Neural crest cell (in vitro differentiated cells): ENCODE data around the gene TCF4. TPM values are rescaled to one million over a fixed set of nuclear protein-coding genes. Genes with fewer than 3 reads are reported as not detected.

Experiments
- DNase-seq: peaks from one replicate; pipeline ENCODE4 v3.0.0; 2021; ENCODE audit warnings: low read depth, mixed read lengths, low spot score
- H3K27ac Mint-ChIP-seq: one replicate; pipeline ENCODE4 v1.8.0; 2021; ENCODE audit warnings: mild to moderate bottlenecking, mixed read lengths; ENCODE audit not compliant: unreplicated experiment
- H3K27me3 Mint-ChIP-seq: 2 replicates; pipeline ENCODE4 v1.8.0; 2021; ENCODE audit warnings: low read depth, mild to moderate bottlenecking, mixed read lengths
- H3K36me3 Mint-ChIP-seq: 2 replicates; pipeline ENCODE4 v1.8.0; 2021; ENCODE audit warnings: low read depth, mild to moderate bottlenecking, mixed read lengths
- H3K4me1 Mint-ChIP-seq: 2 replicates; pipeline ENCODE4 v1.8.0; 2021; ENCODE audit warnings: mixed read lengths
- H3K4me3 Mint-ChIP-seq: one replicate; pipeline ENCODE4 v1.8.0; 2021; ENCODE audit warnings: mild to moderate bottlenecking, mixed read lengths
- H3K9me3 Mint-ChIP-seq: 2 replicates; pipeline ENCODE4 v1.8.0; 2021; ENCODE audit warnings: mixed read lengths
- CTCF ChIP-seq: fragments of 200-600 bp; sonication (generic); conservative IDR thresholded peaks from 2 replicates; pipeline ENCODE4 v1.5.0; 2021; ENCODE audit warnings: antibody characterized with exemption, mild to moderate bottlenecking
- total RNA-seq: library from RNA; stranded (reverse); gene quantifications from 2 replicates; pipeline ENCODE4 v1.2.1, GENCODE V29; 2021

TCF4 gene
- total RNA-seq, 1 donor from 2014 or later, result 89.9 TPM

- H3K9me3 Mint-ChIP-seq, result no peaks in the 10 kb centered on the region
- peaks cover 20% of the 10 kb centered on the region for H3K4me1 Mint-ChIP-seq
- no peak overlapping the region for H3K4me3 Mint-ChIP-seq
- H3K36me3 Mint-ChIP-seq, result peaks cover 4% of the 10 kb centered on the region
- no peak overlapping the region for H3K27ac Mint-ChIP-seq
- no peak for TF ChIP-seq CTCF
- DNase-seq, result no peak
- H3K27me3 Mint-ChIP-seq, result no peaks in the 10 kb centered on the region
These were observed 298.2 kb downstream of the TCF4 start for GRCh38 chr18:55289775-55290174.

GRCh38 chr18:55289048-55289447 lies 298.9 kb downstream of the TCF4 start:
- H3K27ac Mint-ChIP-seq, result no peak overlapping the region
- no peaks in the 10 kb centered on the region for H3K9me3 Mint-ChIP-seq

GRCh38 chr18:55287935-55288868 lies 299.8 kb downstream of the TCF4 start:
- Mint-ChIP-seq H3K4me3 (no peak overlapping the region), H3K4me1 (peaks cover 20% of the 10 kb centered on the region)
- no peak for TF ChIP-seq CTCF

More at GRCh38 chr18:55289048-55289447, 298.9 kb downstream of the TCF4 start:
- no peak for DNase-seq
- Mint-ChIP-seq H3K27me3 (no peaks in the 10 kb centered on the region), H3K4me3 (no peak overlapping the region), H3K36me3 (peaks cover 4% of the 10 kb centered on the region), H3K4me1 (peaks cover 20% of the 10 kb centered on the region)
- no peak for TF ChIP-seq CTCF

GRCh38 chr18:55287149-55287806 lies 300.7 kb downstream of the TCF4 start:
- H3K4me3 Mint-ChIP-seq, result no peak overlapping the region
- H3K27me3 Mint-ChIP-seq, result no peaks in the 10 kb centered on the region
- H3K9me3 Mint-ChIP-seq, result no peaks in the 10 kb centered on the region
- peaks cover 20% of the 10 kb centered on the region for H3K4me1 Mint-ChIP-seq
- DNase-seq, result no peak
- TF ChIP-seq CTCF, result no peak
- H3K27ac Mint-ChIP-seq, result no peak overlapping the region
- H3K36me3 Mint-ChIP-seq, result no peaks in the 10 kb centered on the region

More at GRCh38 chr18:55287935-55288868, 299.8 kb downstream of the TCF4 start:
- Mint-ChIP-seq H3K36me3 (no peaks in the 10 kb centered on the region), H3K27me3 (no peaks in the 10 kb centered on the region), H3K27ac (no peak overlapping the region), H3K9me3 (no peaks in the 10 kb centered on the region)
- no peak for DNase-seq

- Mint-ChIP-seq H3K4me3 (no peak overlapping the region), H3K9me3 (no peaks in the 10 kb centered on the region), H3K27ac (no peak overlapping the region), H3K36me3 (no peaks in the 10 kb centered on the region), H3K4me1 (peaks cover 20% of the 10 kb centered on the region), H3K27me3 (no peaks in the 10 kb centered on the region)
- no peak for DNase-seq
- TF ChIP-seq CTCF, result no peak
These were observed 301.7 kb downstream of the TCF4 start for GRCh38 chr18:55286257-55286825.
